IMR-90 (cell line): ENCODE results near the gene MOV10L1. TPM values are rescaled to one million over a fixed set of nuclear protein-coding genes. Genes with fewer than 3 reads are reported as not detected.

Source experiments
- ATAC-seq: fragments of 200-7000 bp; cut with Tn5 transposase; 2 replicates; pipeline ENCODE4 v1.9.1; 2020; ENCODE audit warnings: low read depth, mild to moderate bottlenecking, moderate library complexity
- BruUV-seq: library from RNA; stranded (reverse); fragments of 400-500 nt; replicated peaks from 2 replicates; lab custom pipeline; 2021; lab: Mats Ljungman, UMichigan
- CTCF ChIA-PET: fragments of 300-600 bp; formaldehyde crosslinking; extraction: SDS; loops from one replicate; lab custom pipeline; 2021; ENCODE audit warnings: antibody characterized with exemption; lab: Yijun Ruan, JAX
- POLR2A ChIA-PET: fragments of 300-600 bp; sonication (Branson Sonifier 250); formaldehyde crosslinking; loops from one replicate; lab custom pipeline; 2022; ENCODE audit warnings: antibody characterized with exemption; ENCODE audit not compliant: unreplicated experiment; lab: Charles Lee
- DNase-seq: peaks from one replicate; pipeline ENCODE4 v3.0.0; 2013
- H2AFZ ChIP-seq: replicated peaks from 2 replicates; pipeline ENCODE3; 2013; ENCODE audit warnings: low read length, mild to moderate bottlenecking; ENCODE audit not compliant: poor library complexity
- H2AK5ac ChIP-seq: 2 replicates; pipeline ENCODE4 v1.6.1; 2013; ENCODE audit warnings: low read depth, low read length, inconsistent platforms
- H2AK9ac ChIP-seq: replicated peaks from 2 replicates; pipeline ENCODE3; 2013; ENCODE audit warnings: mild to moderate bottlenecking, low read depth, low read length, moderate library complexity; ENCODE audit not compliant: poor library complexity
- H2BK120ac ChIP-seq: 2 replicates; pipeline ENCODE4 v1.6.1; 2013; ENCODE audit warnings: low read depth, low read length, inconsistent platforms
- H2BK15ac ChIP-seq: 3 replicates; pipeline ENCODE4 v1.6.1; 2013; ENCODE audit warnings: low read depth, low read length, inconsistent platforms
- H2BK20ac ChIP-seq: 2 replicates; pipeline ENCODE4 v1.6.1; 2013; ENCODE audit warnings: low read depth, mild to moderate bottlenecking, inconsistent platforms, low read length, moderate library complexity
- H2BK5ac ChIP-seq: 2 replicates; pipeline ENCODE4 v1.6.1; 2013; ENCODE audit warnings: mild to moderate bottlenecking, low read depth, low read length, inconsistent platforms; ENCODE audit not compliant: poor library complexity, severe bottlenecking
- H3K14ac ChIP-seq: replicated peaks from 2 replicates; pipeline ENCODE4 v1.6.1; 2013; ENCODE audit warnings: low read depth, low read length, inconsistent platforms
- H3K18ac ChIP-seq: 2 replicates; pipeline ENCODE4 v1.6.1; 2013; ENCODE audit warnings: low read depth, low read length, control low read depth
- H3K23ac ChIP-seq: 2 replicates; pipeline ENCODE4 v1.6.1; 2013; ENCODE audit warnings: low read depth, low read length, inconsistent platforms
- H3K27ac ChIP-seq: 2 replicates; pipeline ENCODE4 v1.5.1; 2013; ENCODE audit warnings: mild to moderate bottlenecking, control low read depth, low read length; ENCODE audit not compliant: insufficient read depth
- H3K27me3 ChIP-seq: 2 replicates; pipeline ENCODE4 v1.6.1; 2013; ENCODE audit warnings: low read length; ENCODE audit not compliant: control insufficient read depth, insufficient read depth
- H3K36me3 ChIP-seq: 2 replicates; pipeline ENCODE4 v1.6.1; 2013; ENCODE audit warnings: low read length, mixed read lengths; ENCODE audit not compliant: control insufficient read depth, insufficient read depth
- H3K4ac ChIP-seq: 2 replicates; pipeline ENCODE4 v1.6.1; 2013; ENCODE audit warnings: low read depth, low read length, inconsistent platforms
- H3K4me1 ChIP-seq: 2 replicates; pipeline ENCODE4 v1.6.1; 2013; ENCODE audit warnings: low read length, mixed read lengths; ENCODE audit not compliant: control insufficient read depth, insufficient read depth
- H3K4me2 ChIP-seq: 2 replicates; pipeline ENCODE4 v1.6.1; 2013; ENCODE audit warnings: low read depth, mild to moderate bottlenecking, control low read depth, low read length, moderate library complexity
- H3K4me3 ChIP-seq: 2 replicates; pipeline ENCODE4 v1.5.1; 2013; ENCODE audit warnings: low read depth, mild to moderate bottlenecking, control low read depth, low read length, moderate library complexity; ENCODE audit not compliant: insufficient read depth
- H3K56ac ChIP-seq: 2 replicates; pipeline ENCODE4 v1.6.1; 2013; ENCODE audit warnings: low read length, inconsistent platforms; ENCODE audit not compliant: insufficient read depth; ENCODE audit errors: extremely low read depth
- H3K79me1 ChIP-seq, 2 experiments: 2 replicates each; pipeline ENCODE4 v1.6.1; 2013; ENCODE audit warnings: low read length in 2 of 2, inconsistent platforms in 1 of 2, low read depth in 1 of 2
- H3K9ac ChIP-seq: 2 replicates; pipeline ENCODE4 v1.6.1; 2013; ENCODE audit warnings: low read depth, low read length, control low read depth
- H3K9me1 ChIP-seq: 2 replicates; pipeline ENCODE4 v1.6.1; 2013; ENCODE audit warnings: low read length, inconsistent platforms; ENCODE audit not compliant: insufficient read depth
- H3K9me3 ChIP-seq: 2 replicates; pipeline ENCODE4 v1.6.1; 2013; ENCODE audit warnings: low read length; ENCODE audit not compliant: control insufficient read depth, insufficient read depth
- H4K20me1 ChIP-seq: 2 replicates; pipeline ENCODE4 v1.6.1; 2013; ENCODE audit warnings: low read length, inconsistent platforms; ENCODE audit not compliant: insufficient read depth
- H4K5ac ChIP-seq: 2 replicates; pipeline ENCODE4 v1.6.1; 2013; ENCODE audit warnings: mild to moderate bottlenecking, low read depth, low read length, control low read depth
- H4K8ac ChIP-seq, 2 experiments: 2 replicates each; pipeline ENCODE4 v1.6.1; 2013; ENCODE audit warnings: low read depth in 2 of 2, low read length in 2 of 2, control low read depth in 1 of 2, inconsistent platforms in 1 of 2
- H4K91ac ChIP-seq: 2 replicates; pipeline ENCODE4 v1.6.1; 2013; ENCODE audit warnings: low read depth, low read length, inconsistent platforms; ENCODE audit not compliant: insufficient read depth
- BHLHE40 ChIP-seq: fragments of 150-350 bp; IDR thresholded peaks from 2 replicates; pipeline ENCODE4 v1.6.1; 2016; ENCODE audit warnings: mild to moderate bottlenecking, low read depth, low read length
- CEBPB ChIP-seq: IDR thresholded peaks from 2 replicates; pipeline ENCODE4 v1.6.1; 2012; ENCODE audit warnings: low read depth, low read length, improper control_type of control experiment
- CHD1 ChIP-seq: IDR thresholded peaks from 2 replicates; pipeline ENCODE4 v1.6.1; 2012; ENCODE audit warnings: low read depth, low read length, improper control_type of control experiment
- CTCF ChIP-seq: conservative IDR thresholded peaks from 2 replicates; pipeline ENCODE4 v1.5.1; 2012; ENCODE audit warnings: mild to moderate bottlenecking, low read depth, low read length, improper control_type of control experiment
- ELK1 ChIP-seq: fragments of 150-350 bp; IDR thresholded peaks from 2 replicates; pipeline ENCODE4 v1.6.1; 2016; ENCODE audit warnings: low read depth, mild to moderate bottlenecking, low read length, moderate library complexity, borderline replicate concordance
- FOS ChIP-seq: fragments of 150-350 bp; IDR thresholded peaks from 2 replicates; pipeline ENCODE4 v1.6.1; 2016; ENCODE audit warnings: low read depth, low read length
- MAFK ChIP-seq: IDR thresholded peaks from 2 replicates; pipeline ENCODE4 v1.6.1; 2012; ENCODE audit warnings: low read depth, low read length, improper control_type of control experiment
- MAZ ChIP-seq: IDR thresholded peaks from 2 replicates; pipeline ENCODE4 v1.6.1; 2012; ENCODE audit warnings: low read depth, mild to moderate bottlenecking, low read length, improper control_type of control experiment, moderate library complexity, borderline replicate concordance
- MXI1 ChIP-seq: IDR thresholded peaks from 2 replicates; pipeline ENCODE4 v1.6.1; 2012; ENCODE audit warnings: low read depth, mild to moderate bottlenecking, low read length, moderate library complexity, borderline replicate concordance
- NFE2L2 ChIP-seq: fragments of 150-350 bp; IDR thresholded peaks from 2 replicates; pipeline ENCODE4 v1.6.1; 2016; ENCODE audit warnings: low read depth, mild to moderate bottlenecking, low read length
- POLR2A ChIP-seq: IDR thresholded peaks from 2 replicates; pipeline ENCODE4 v1.6.1; 2012; ENCODE audit warnings: mild to moderate bottlenecking, low read depth, low read length
- RAD21 ChIP-seq: IDR thresholded peaks from 2 replicates; pipeline ENCODE4 v1.6.1; 2012; ENCODE audit warnings: low read length, improper control_type of control experiment
- RCOR1 ChIP-seq: IDR thresholded peaks from 2 replicates; pipeline ENCODE4 v1.6.1; 2012; ENCODE audit warnings: mild to moderate bottlenecking, low read length, improper control_type of control experiment; ENCODE audit not compliant: insufficient replicate concordance
- RFX5 ChIP-seq: IDR thresholded peaks from 2 replicates; pipeline ENCODE4 v1.8.0; 2012; ENCODE audit warnings: low read depth, mild to moderate bottlenecking, low read length, moderate library complexity
- SMC3 ChIP-seq: fragments of 150-350 bp; IDR thresholded peaks from 2 replicates; pipeline ENCODE4 v1.6.1; 2016; ENCODE audit warnings: low read depth, mild to moderate bottlenecking, antibody characterized with exemption, low read length, moderate library complexity
- USF2 ChIP-seq: fragments of 150-350 bp; IDR thresholded peaks from 2 replicates; pipeline ENCODE4 v1.6.1; 2017; ENCODE audit warnings: mild to moderate bottlenecking, antibody characterized with exemption, low read length, low read depth
- WGBS, 2 experiments: methylation state at CpG; one replicate each; pipeline versions ENCODE4 v1.1.5 to v1.1.7; 2013; ENCODE audit warnings: missing lambda C conversion rate in 2 of 2; ENCODE audit not compliant: insufficient read length in 1 of 2; ENCODE audit errors: extremely low coverage in 2 of 2; 5-methylcytosine and 5-hydroxymethylcytosine counted together
- dilution Hi-C: fragments of 300-500 bp; cut with HindIII; formaldehyde crosslinking; loops from one replicate; pipeline ENCODE4 v1.14.3; 2018; ENCODE audit warnings: low sequenced_read_pairs; ENCODE audit not compliant: unreplicated experiment
- in situ Hi-C: fragments of 300-500 bp; cut with MboI; formaldehyde crosslinking; loops from 3 replicates; pipeline ENCODE4 v1.14.3; 2019; ENCODE audit warnings: low sequenced_read_pairs, inconsistent platforms, mixed read lengths
- intact Hi-C: fragments of 100-400 bp; cut with micrococcal nuclease; formaldehyde crosslinking; loops from 2 replicates; pipeline ENCODE4 v1.10.0; 2022
- polyA plus RNA-seq, 3 experiments: library from polyadenylated mRNA; depleted of rRNA; stranded (reverse); fragments of >200 nt; gene quantifications; 2 replicates each; pipeline ENCODE4 v1.2.3, GENCODE V29; 2012; ENCODE audit warnings: low replicate concordance in 1 of 3
- total RNA-seq: library from RNA; depleted of rRNA; stranded (reverse); fragments of >200 nt; gene quantifications from 2 replicates; pipeline ENCODE4 v1.2.3, GENCODE V29; 2012

The MOV10L1 gene
- total and polyA plus RNA-seq, 2 of the 4 experiments (the other 2 are of a cell fraction), result 0.72 to 1.4 TPM

- peaks cover 17% of the 10 kb centered on the region for H4K20me1 ChIP-seq
- no peak overlapping the region for H3K14ac ChIP-seq
- H3K79me1 ChIP-seq, result peaks cover 7 to 32% of the 10 kb centered on the region in 2 experiments; a peak in 3 of 4 replicates
- no peaks in the 10 kb centered on the region for H3K27me3 ChIP-seq
- no peak overlapping the region for H3K56ac ChIP-seq
- POLR2A ChIA-PET, result interaction anchor here (0.6 kb wide), 1 partner anchor 19 kb away, joined by 3 read pairs; no protein-coding TSS in a partner anchor
- H2AK9ac ChIP-seq, result no peak overlapping the region
- TF ChIP-seq POLR2A (no peak), CHD1 (no peak), RFX5 (no peak), RAD21 (no peak), CTCF (no peak), ELK1 (no peak), RCOR1 (no peak), SMC3 (no peak), MAFK (no peak), FOS (no peak), CEBPB (no peak), MXI1 (no peak), BHLHE40 (no peak), MAZ (no peak), NFE2L2 (no peak), USF2 (no peak)
- CTCF ChIA-PET, result no interaction called here
- in situ Hi-C loops (no loop called here), intact Hi-C loops (no loop called here), dilution Hi-C loops (no loop called here)
- 0 out of 2 replicates have a peak, but pooled peaks cover 1% of the 10 kb centered on the region for H3K9me1 ChIP-seq
- H4K8ac ChIP-seq, result no peak overlapping the region
- no peak overlapping the region for H3K23ac ChIP-seq
- DNase-seq (no peak), ATAC-seq (no peak)
- no TSS peak for BruUV-seq
- H3K27ac ChIP-seq, result no peak overlapping the region
- H3K36me3 ChIP-seq, result peaks cover 34% of the 10 kb centered on the region
- H2BK5ac ChIP-seq, result no peak overlapping the region
- no peak overlapping the region for H3K4ac ChIP-seq
- no peak overlapping the region for H2AK5ac ChIP-seq
- no peak overlapping the region for H2BK20ac ChIP-seq
- no peaks in the 10 kb centered on the region for H3K9me3 ChIP-seq
- no peak overlapping the region for H4K5ac ChIP-seq
- H3K4me3 ChIP-seq, result no peak overlapping the region
- H3K9ac ChIP-seq, result no peak overlapping the region
- peaks cover under 1% of the 10 kb centered on the region; the same call in 1 of the 2 replicates for H3K4me1 ChIP-seq
- H3K18ac ChIP-seq, result no peak overlapping the region
- no peak overlapping the region for H2BK15ac ChIP-seq
- 79% methylated on average over 3 of the region's 18 CpGs; no CpG with 5 or more reads in 1 of the 2 experiments for WGBS, 2 experiments
- no peak overlapping the region for H3K4me2 ChIP-seq
- no peak overlapping the region for H4K91ac ChIP-seq
- H2AFZ ChIP-seq, result no peak overlapping the region
- H2BK120ac ChIP-seq, result no peak overlapping the region
These were observed 106.5 kb downstream of the MOV10L1 start for GRCh38 chr22:50196256-50196655.
